Pancreas (tissue), 10 donors: Measurements from ENCODE around the gene VPS54. TPM values are rescaled to one million over a fixed set of nuclear protein-coding genes. Genes with fewer than 3 reads are reported as not detected.
A peak's percentile ranks its signal among the peaks of the same experiment; 100 is the strongest.

Experiments
- ATAC-seq, 4 donors: fragments of 200-7000 bp; cut with Tn5 transposase; one replicate each; pipeline versions ENCODE4 v1.8.0 to v1.9.1; 2020; ENCODE audit warnings: mild to moderate bottlenecking in 4 of 4, moderate library complexity in 4 of 4
- DNase-seq, 6 donors: peaks; one replicate each; pipeline ENCODE4 v3.0.0-alpha.2; 2020
- FAIRE-seq: peaks from 2 replicates; lab custom pipeline; 2012; peaks lifted over from hg19 to GRCh38; lab: Jason Lieb, UNC
- H3K27ac ChIP-seq, 4 donors: fragments of 200-600 bp; sonication (generic); 1 replicate in 3 of 4; 2 replicates in 1 of 4; pipeline versions ENCODE4 v1.5.0 to v1.8.0; 2020
- H3K27me3 ChIP-seq, 4 donors: fragments of 200-600 bp; one replicate each; pipeline ENCODE4 v1.8.0; 2021
- H3K36me3 ChIP-seq, 3 donors: fragments of 200-600 bp; sonication (generic) in 1 of 3; one replicate each; pipeline versions ENCODE4 v1.5.0 to v1.8.0; 2020 to 2021
- H3K4me1 ChIP-seq, 3 donors: fragments of 200-600 bp; one replicate each; pipeline ENCODE4 v1.8.0; 2021
- H3K4me3 ChIP-seq, 4 donors: fragments of 200-600 bp; sonication (generic) in 2 of 4; one replicate each; pipeline versions ENCODE4 v1.5.0 to v1.8.0; 2020 to 2021
- H3K9me3 ChIP-seq, 4 donors: fragments of 200-600 bp; one replicate each; pipeline ENCODE4 v1.8.0; 2021
- CTCF ChIP-seq, 4 donors: fragments of 200-600 bp; sonication (generic) in 3 of 4; IDR thresholded peaks; one replicate each; pipeline versions ENCODE4 v1.5.0 to v1.8.0; 2021; ENCODE audit warnings: antibody characterized with exemption in 4 of 4
- WGBS, 2 donors: extraction: QIAGEN DNeasy Blood & Tissue Kit; methylation state at CpG; one replicate each; pipeline ENCODE4 v1.1.7; 2013; 5-methylcytosine and 5-hydroxymethylcytosine counted together
- intact Hi-C, 3 donors: fragments of 100-400 bp; cut with DNase I; formaldehyde crosslinking; loops; one replicate each; pipeline versions ENCODE4 v1.11.1 to v1.14.2; 2022
- polyA plus RNA-seq, 2 donors: library from polyadenylated mRNA; stranded (reverse); fragments of 200-250 nt; gene quantifications; one replicate each; pipeline ENCODE4 v1.2.3, GENCODE V29; 2013
- total RNA-seq, 6 donors: library from RNA; stranded (reverse); fragmentation: NEBNext Ultra II Directional in 4 of 6; extraction: Animal tissue kit (Norgen Biotek cat#: 25700) in 4 of 6; gene quantifications; one replicate each; pipeline versions ENCODE4 v1.2.1 to v1.2.4, GENCODE V29; 2021 to 2023
- donor health status: healthy with polysubstance abuse.
- donor health status: DM: no; HTN: no; CAD: no; lungs with moderate emphysema.
- donor health status: DM: no; HTN: no; CAD: no.
- donor health status: control.
- donor health status: control.
- donor health status: Bipolar disorder and iron deficiency.
- donor health status: DM: yes; HTN: yes; CAD: no.
- donor health status: DM: no; HTN: no; CAD: no.
- donor health status: DM: no; HTN: no; CAD: no.
- donor health status: DM: yes; HTN: yes; CAD: no.

VPS54 gene
- total and polyA plus RNA-seq, 8 donors, result 7.9 to 18.1 (median 13.0) TPM

DNA sequence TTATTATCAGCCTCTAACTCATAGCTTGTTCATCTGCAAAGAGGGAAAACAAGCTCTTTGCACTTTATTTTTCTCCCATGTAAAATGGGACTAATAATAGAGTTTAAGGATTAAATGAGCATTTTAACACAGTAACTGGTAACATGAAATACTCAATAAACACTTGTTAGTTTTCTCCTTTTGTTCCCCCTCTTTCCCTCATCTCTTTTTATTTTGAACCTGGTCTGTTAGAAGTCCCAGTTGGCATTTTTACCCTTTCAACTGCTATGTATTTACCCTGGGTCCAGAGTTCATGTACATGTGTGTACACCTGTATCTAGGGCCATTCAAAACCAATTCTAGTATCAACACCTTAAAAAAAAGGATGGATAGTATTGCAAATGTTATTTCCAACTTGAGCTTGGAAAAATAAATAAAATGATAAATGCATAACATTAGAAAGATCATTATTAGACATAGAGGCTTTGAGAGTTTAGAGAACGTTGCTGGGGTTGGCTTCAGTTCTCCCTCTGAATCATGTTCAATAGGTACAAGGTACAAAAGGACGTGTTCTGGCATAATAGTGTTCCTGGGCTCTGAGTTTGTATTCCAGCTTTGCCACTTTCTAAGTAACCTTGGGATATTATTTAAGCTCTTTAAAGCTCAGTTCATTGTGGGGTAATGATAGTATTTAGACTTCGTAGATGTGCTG, 5.2 kb upstream of the VPS54 start:
- DNase-seq (no peak), FAIRE-seq (no peak), ATAC-seq (peak; percentile 33 to 60 (median 50))
- H3K9me3 ChIP-seq, result no peaks in the 10 kb centered on the region
- WGBS, 2 donors, result 34 to 46% methylated on average over 3 of the region's 3 CpGs
- peaks cover 0 to 18% (median 11%) of the 10 kb centered on the region in 3 donors for H3K4me1 ChIP-seq
- no peak for TF ChIP-seq CTCF (IDR thresholded peaks at IDR 0.05)
- intact Hi-C loops, result no loop called here
- H3K27me3 ChIP-seq, result no peaks in the 10 kb centered on the region
- H3K4me3 ChIP-seq, result no peak overlapping the region
- no peak overlapping the region for H3K27ac ChIP-seq
- no peaks in the 10 kb centered on the region for H3K36me3 ChIP-seq

DNA sequence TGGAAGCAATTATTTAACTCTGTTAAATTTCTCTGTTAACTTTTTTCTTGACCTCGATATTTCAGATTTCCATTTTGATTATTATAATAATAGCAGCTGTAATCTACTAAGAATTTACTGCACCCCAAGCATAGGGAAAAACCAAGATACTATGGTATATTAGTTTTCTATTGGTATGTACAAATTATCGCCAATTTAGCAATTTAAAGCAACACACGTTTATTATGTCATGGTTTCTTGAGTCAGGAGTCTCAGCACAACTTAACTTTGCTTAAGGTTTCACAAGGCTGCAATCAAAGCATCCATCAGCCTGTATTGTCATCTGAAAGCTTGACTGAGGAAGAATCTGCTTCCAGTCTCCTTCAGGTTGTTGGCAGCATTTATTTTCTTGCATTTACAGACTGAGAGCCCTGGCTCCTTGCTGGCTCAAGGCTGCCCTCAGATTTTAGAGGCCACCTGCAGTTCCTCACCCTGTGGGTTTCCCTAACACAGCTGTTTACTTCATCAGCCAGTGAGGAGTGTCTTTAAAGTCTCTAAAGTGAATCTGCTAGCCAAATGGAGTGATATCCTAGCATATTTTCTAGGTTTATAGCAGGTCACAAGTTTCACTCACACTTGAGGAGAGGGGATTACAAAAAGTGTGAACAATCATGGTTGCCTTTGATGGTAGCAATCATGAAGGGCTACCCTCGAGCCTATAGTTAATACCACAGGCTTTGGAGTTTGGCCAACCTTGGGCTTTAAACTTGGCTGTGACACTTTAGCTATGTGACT, 4.4 kb upstream of the VPS54 start:
- no peak overlapping the region for H3K4me3 ChIP-seq
- H3K9me3 ChIP-seq, result no peaks in the 10 kb centered on the region
- no peaks in the 10 kb centered on the region for H3K27me3 ChIP-seq
- WGBS, 2 donors, result 63 to 67% methylated on average over 4 of the region's 4 CpGs
- TF ChIP-seq CTCF (IDR thresholded peaks at IDR 0.05), result no peak
- DNase-seq (no peak), FAIRE-seq (no peak), ATAC-seq (no peak)
- no peak overlapping the region for H3K27ac ChIP-seq
- intact Hi-C loops, result no loop called here
- peaks cover 0 to 18% (median 11%) of the 10 kb centered on the region in 3 donors for H3K4me1 ChIP-seq
- no peaks in the 10 kb centered on the region for H3K36me3 ChIP-seq

GRCh38 chr2:64021578-64021977, 2.4 kb upstream of the VPS54 start:
- H3K4me1 ChIP-seq, result peaks cover 0 to 24% (median 11%) of the 10 kb centered on the region in 3 donors
- WGBS, 2 donors, result 8 to 14% methylated on average over 2 of the region's 2 CpGs
- H3K9me3 ChIP-seq, result no peaks in the 10 kb centered on the region
- DNase-seq (no peak), FAIRE-seq (peak; percentile 9), ATAC-seq (no peak)
- no peak overlapping the region for H3K4me3 ChIP-seq
- no peak for TF ChIP-seq CTCF (IDR thresholded peaks at IDR 0.05)
- intact Hi-C loops, result no loop called here
- no peaks in the 10 kb centered on the region for H3K27me3 ChIP-seq
- no peaks in the 10 kb centered on the region for H3K36me3 ChIP-seq
- H3K27ac ChIP-seq, result peak overlapping the region in 1 of 4 donors; percentile 51

DNA sequence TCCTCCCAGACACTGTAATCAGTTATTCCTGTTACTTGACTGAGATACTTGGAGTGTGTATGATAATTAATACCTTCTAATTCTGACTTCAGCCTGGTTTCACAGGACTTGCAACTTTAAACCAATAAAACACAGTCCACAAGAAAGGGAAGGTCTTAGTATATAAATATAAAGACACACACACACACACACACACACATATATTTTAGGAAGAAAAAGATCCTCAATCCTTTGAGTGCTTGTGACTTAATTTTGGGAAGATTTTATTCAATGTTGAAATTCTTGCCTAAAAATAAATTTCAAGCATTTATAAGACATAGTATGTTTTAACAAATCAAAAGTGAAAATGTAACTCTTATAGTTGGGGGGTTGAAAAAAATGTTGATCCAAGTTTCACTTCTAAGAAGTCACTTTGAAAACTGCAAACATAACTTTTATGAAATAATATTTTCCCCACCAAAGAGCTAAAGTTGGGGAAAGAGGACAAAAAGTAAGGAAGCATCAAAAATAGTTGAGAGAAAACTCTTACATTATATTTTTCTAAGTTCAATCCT, 824 bp upstream of the VPS54 start:
- ATAC-seq (no peak), FAIRE-seq (peak; percentile 68), DNase-seq (no peak)
- Histone ChIP-seq H3K4me3 (peak overlapping the region in 2 of 4 donors; percentile 65 to 71), H3K36me3 (no peaks in the 10 kb centered on the region), H3K4me1 (peaks cover 9 to 26% (median 11%) of the 10 kb centered on the region in 3 donors), H3K27ac (peak overlapping the region; percentile 89 to 98 (median 96)), H3K27me3 (no peaks in the 10 kb centered on the region), H3K9me3 (no peaks in the 10 kb centered on the region)
- intact Hi-C loops, result no loop called here
- no peak for TF ChIP-seq CTCF (IDR thresholded peaks at IDR 0.05)
